Sigmoid colon (tissue), 7 donors: ENCODE data around the gene PLA2G15. TPM values are rescaled to one million over a fixed set of nuclear protein-coding genes. Genes with fewer than 3 reads are reported as not detected.

Source experiments
- DNase-seq: peaks from one replicate; pipeline ENCODE4 v3.0.0-alpha.2; 2019
- H3K27ac ChIP-seq, 4 donors: fragments of 200-600 bp; sonication (generic); one replicate each; pipeline ENCODE4 v1.5.1; 2016 to 2019; ENCODE audit warnings: mild to moderate bottlenecking in 1 of 4
- H3K27me3 ChIP-seq, 3 donors: fragments of 200-600 bp; sonication (generic); one replicate each; pipeline ENCODE4 v1.5.1; 2019; ENCODE audit warnings: mild to moderate bottlenecking in 1 of 3
- H3K36me3 ChIP-seq, 4 donors: fragments of 200-600 bp; sonication (generic); one replicate each; pipeline ENCODE4 v1.5.1; 2016 to 2019
- H3K4me1 ChIP-seq, 4 donors: fragments of 200-600 bp; sonication (generic); one replicate each; pipeline ENCODE4 v1.5.1; 2017 to 2019
- H3K4me3 ChIP-seq, 4 donors: fragments of 200-600 bp; sonication (generic); one replicate each; pipeline ENCODE4 v1.5.1; 2017 to 2019; ENCODE audit warnings: mild to moderate bottlenecking in 2 of 4, moderate library complexity in 1 of 4
- H3K9me3 ChIP-seq, 4 donors: fragments of 200-600 bp in 3 of 4; sonication (generic) in 3 of 4; one replicate each; pipeline versions ENCODE4 v1.5.1 to v1.6.1; 2013 to 2019
- EP300 ChIP-seq, 4 donors: sonication (generic); formaldehyde crosslinking; IDR thresholded peaks; one replicate each; pipeline ENCODE4 v1.6.1; 2017; ENCODE audit warnings: antibody characterized with exemption in 4 of 4
- POLR2A ChIP-seq, 2 donors: fragments of 450-650 bp; IDR thresholded peaks; one replicate each; pipeline ENCODE4 v1.6.1; 2016; ENCODE audit warnings: antibody characterized with exemption in 2 of 2, mild to moderate bottlenecking in 2 of 2, moderate library complexity in 2 of 2
- POLR2AphosphoS5 ChIP-seq, 4 donors: sonication (generic); formaldehyde crosslinking; IDR thresholded peaks; one replicate each; pipeline ENCODE4 v1.6.1; 2017; ENCODE audit warnings: antibody characterized with exemption in 4 of 4
- WGBS, 2 donors: extraction: QIAGEN DNeasy Blood & Tissue Kit; methylation state at CpG; one replicate each; pipeline ENCODE4 v1.1.7; 2013; 5-methylcytosine and 5-hydroxymethylcytosine counted together
- intact Hi-C: fragments of 100-400 bp; cut with DNase I; formaldehyde crosslinking; loops from one replicate; pipeline ENCODE4 v1.15.1; 2023
- polyA plus RNA-seq, 3 donors: library from polyadenylated mRNA; stranded (reverse); fragments of 200-250 nt; gene quantifications; one replicate each; pipeline ENCODE4 v1.2.3, GENCODE V29; 2013
- total RNA-seq, 4 donors: library from RNA; depleted of rRNA; stranded (reverse); fragments of >200 nt; gene quantifications; one replicate each; pipeline ENCODE4 v1.1.0, GENCODE V29; 2016
- TF ChIP-seq, protein P1 (sequence below), 4 experiments: fragments of 450-650 bp in 3 of 4; fragments of 200-600 bp in 1 of 4; IDR thresholded peaks; one replicate each; pipeline ENCODE4 v1.5.1; 2016 to 2019; ENCODE audit warnings: antibody characterized with exemption in 4 of 4, mild to moderate bottlenecking in 3 of 4, moderate library complexity in 2 of 4
- donor health status: healthy with polysubstance abuse.
- donor health status: Bipolar disorder and iron deficiency.
- donor health status: healthy.

The PLA2G15 gene
- total and polyA plus RNA-seq, 7 donors, result 4.2 to 15.7 (median 10.2) TPM

GRCh38 chr16:68298907-68299561, 53.9 kb downstream of the PLA2G15 start:
- Histone ChIP-seq H3K4me1 (peaks cover 0 to 30% (median 17%) of the 10 kb centered on the region in 4 donors), H3K36me3 (peaks cover 20 to 81% (median 48%) of the 10 kb centered on the region in 4 donors)
- peak in 1 of 4 donors; percentile 9 for TF ChIP-seq POLR2AphosphoS5 (IDR thresholded peaks at IDR 0.05)
- TF ChIP-seq, protein P1, sequence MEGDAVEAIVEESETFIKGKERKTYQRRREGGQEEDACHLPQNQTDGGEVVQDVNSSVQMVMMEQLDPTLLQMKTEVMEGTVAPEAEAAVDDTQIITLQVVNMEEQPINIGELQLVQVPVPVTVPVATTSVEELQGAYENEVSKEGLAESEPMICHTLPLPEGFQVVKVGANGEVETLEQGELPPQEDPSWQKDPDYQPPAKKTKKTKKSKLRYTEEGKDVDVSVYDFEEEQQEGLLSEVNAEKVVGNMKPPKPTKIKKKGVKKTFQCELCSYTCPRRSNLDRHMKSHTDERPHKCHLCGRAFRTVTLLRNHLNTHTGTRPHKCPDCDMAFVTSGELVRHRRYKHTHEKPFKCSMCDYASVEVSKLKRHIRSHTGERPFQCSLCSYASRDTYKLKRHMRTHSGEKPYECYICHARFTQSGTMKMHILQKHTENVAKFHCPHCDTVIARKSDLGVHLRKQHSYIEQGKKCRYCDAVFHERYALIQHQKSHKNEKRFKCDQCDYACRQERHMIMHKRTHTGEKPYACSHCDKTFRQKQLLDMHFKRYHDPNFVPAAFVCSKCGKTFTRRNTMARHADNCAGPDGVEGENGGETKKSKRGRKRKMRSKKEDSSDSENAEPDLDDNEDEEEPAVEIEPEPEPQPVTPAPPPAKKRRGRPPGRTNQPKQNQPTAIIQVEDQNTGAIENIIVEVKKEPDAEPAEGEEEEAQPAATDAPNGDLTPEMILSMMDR (IDR thresholded peaks at IDR 0.05), result no peak

GRCh38 chr16:68299571-68300453, 54.6 kb downstream of the PLA2G15 start:
- WGBS, 2 donors, result 63 to 83% methylated on average over 11 of the region's 11 CpGs
- H3K27ac ChIP-seq, result peak overlapping the region; percentile 48 to 69 (median 64)
- intact Hi-C loops, result no loop called here

More at GRCh38 chr16:68298907-68299561, 53.9 kb downstream of the PLA2G15 start:
- WGBS, 2 donors, result 70 to 80% methylated on average over 5 of the region's 5 CpGs
- H3K4me3 ChIP-seq, result no peak overlapping the region
- H3K27ac ChIP-seq, result peak overlapping the region; percentile 48 to 69 (median 64)
- no peaks in the 10 kb centered on the region for H3K27me3 ChIP-seq
- intact Hi-C loops, result no loop called here
- DNase-seq, result peak; percentile 81
- H3K9me3 ChIP-seq, result no peaks in the 10 kb centered on the region

DNA sequence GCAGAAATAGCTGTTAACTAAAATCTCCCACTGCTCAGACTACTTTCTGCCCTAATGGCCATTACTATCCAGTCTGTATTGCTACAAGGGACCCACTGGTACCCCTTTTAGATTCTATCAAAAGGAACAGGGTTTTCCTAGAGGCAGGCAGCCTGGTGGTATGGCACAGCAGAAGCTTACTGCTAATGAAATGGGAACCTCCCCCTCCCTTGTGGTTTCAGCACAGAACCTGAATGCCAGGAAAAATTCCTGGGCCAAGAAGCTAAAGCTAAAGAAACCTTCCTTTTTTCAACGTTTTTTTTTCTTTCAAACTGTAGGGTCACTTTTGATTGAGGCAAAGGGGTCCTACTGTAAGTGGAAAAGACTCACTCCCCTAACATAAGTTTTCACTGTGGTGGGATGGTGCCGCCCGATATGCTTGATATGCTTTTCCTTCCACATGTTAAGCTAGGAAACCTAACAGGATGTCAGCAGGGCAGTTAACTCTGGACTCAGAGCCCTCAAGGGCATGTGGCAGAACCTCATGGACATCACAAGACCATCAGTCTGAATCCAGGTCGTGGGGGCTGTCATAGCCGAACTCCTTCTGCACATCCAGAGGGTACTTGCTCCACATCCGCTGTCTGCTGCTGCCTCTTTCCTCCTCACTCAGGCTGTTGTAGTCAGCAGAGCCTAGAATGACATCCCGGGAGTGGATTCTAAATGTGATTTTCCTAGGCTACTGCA, 55.7 kb downstream of the PLA2G15 start:
- no peak overlapping the region for H3K4me3 ChIP-seq
- H3K36me3 ChIP-seq, result peaks cover 22 to 82% (median 50%) of the 10 kb centered on the region in 4 donors
- H3K27ac ChIP-seq, result peak overlapping the region in 1 of 4 donors; percentile 61
- peak; percentile 40 for DNase-seq
- intact Hi-C loops, result no loop called here
- H3K9me3 ChIP-seq, result no peaks in the 10 kb centered on the region
- TF ChIP-seq POLR2A (IDR thresholded peaks at IDR 0.05) (no peak), EP300 (IDR thresholded peaks at IDR 0.05) (no peak), POLR2AphosphoS5 (IDR thresholded peaks at IDR 0.05) (no peak)
- TF ChIP-seq, protein P1 (IDR thresholded peaks at IDR 0.05), result no peak
- H3K27me3 ChIP-seq, result no peaks in the 10 kb centered on the region
- H3K4me1 ChIP-seq, result peaks cover 0 to 30% (median 17%) of the 10 kb centered on the region in 4 donors
- whole genome bisulfite sequencing, 2 donors, result 81 to 87% methylated on average over 7 of the region's 7 CpGs

More at GRCh38 chr16:68299571-68300453, 54.6 kb downstream of the PLA2G15 start:
- H3K27me3 ChIP-seq, result no peaks in the 10 kb centered on the region
- H3K4me3 ChIP-seq, result no peak overlapping the region
- peaks cover 22 to 81% (median 49%) of the 10 kb centered on the region in 4 donors for H3K36me3 ChIP-seq
- peaks cover 0 to 30% (median 17%) of the 10 kb centered on the region in 4 donors for H3K4me1 ChIP-seq
- no peak for DNase-seq
- H3K9me3 ChIP-seq, result no peaks in the 10 kb centered on the region
- peak in 1 of 4 donors; percentile 58 for TF ChIP-seq POLR2AphosphoS5 (IDR thresholded peaks at IDR 0.05)
- no peak for TF ChIP-seq EP300 (IDR thresholded peaks at IDR 0.05)
- TF ChIP-seq, protein P1 (IDR thresholded peaks at IDR 0.05), result no peak
- TF ChIP-seq POLR2A (IDR thresholded peaks at IDR 0.05), result no peak

DNA sequence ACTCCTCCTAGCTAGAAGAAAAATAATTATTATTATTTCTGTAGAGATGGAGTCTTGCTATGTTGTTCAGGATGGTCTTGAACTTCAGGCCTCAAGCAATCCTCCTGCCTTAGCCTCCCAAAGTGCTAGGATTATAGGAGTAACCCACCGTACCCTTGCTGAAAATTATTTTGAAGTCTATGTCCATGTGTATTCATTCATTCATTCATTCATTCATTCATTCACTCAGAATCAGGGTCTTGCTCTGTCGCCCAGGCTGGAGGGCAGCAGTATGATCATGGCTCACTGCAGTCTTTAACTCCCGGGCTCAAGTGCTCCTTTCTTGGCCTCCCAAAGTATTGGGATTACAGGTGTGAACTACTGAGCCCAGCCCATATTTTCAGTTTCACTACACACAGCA, 61.5 kb downstream of the PLA2G15 start:
- 95 to 96% methylated on average over 3 of the region's 3 CpGs for WGBS, 2 donors
- H3K36me3 ChIP-seq, result peaks cover 17 to 72% (median 22%) of the 10 kb centered on the region in 4 donors
- H3K4me1 ChIP-seq, result peaks cover 0 to 20% (median 20%) of the 10 kb centered on the region in 4 donors
- H3K4me3 ChIP-seq, result no peak overlapping the region
- intact Hi-C loops, result no loop called here
- TF ChIP-seq, protein P1 (IDR thresholded peaks at IDR 0.05), result no peak
- TF ChIP-seq POLR2AphosphoS5 (IDR thresholded peaks at IDR 0.05) (no peak), POLR2A (IDR thresholded peaks at IDR 0.05) (no peak), EP300 (IDR thresholded peaks at IDR 0.05) (no peak)
- no peaks in the 10 kb centered on the region for H3K27me3 ChIP-seq
- H3K27ac ChIP-seq, result no peak overlapping the region
- peak; percentile 15 for DNase-seq
- no peaks in the 10 kb centered on the region for H3K9me3 ChIP-seq
